Ishikawa (cell line): ENCODE results near the gene SMYD3.

Experiments used
- CEBPB ChIP-seq: IDR thresholded peaks from 2 replicates; pipeline ENCODE4 v1.6.1; 2012
- CREB1 ChIP-seq: IDR thresholded peaks from 2 replicates; pipeline ENCODE4 v1.6.1; 2012; ENCODE audit warnings: low read depth
- EGR1 ChIP-seq: IDR thresholded peaks from 2 replicates; pipeline ENCODE4 v1.6.1; 2012
- EP300 ChIP-seq: IDR thresholded peaks from 2 replicates; pipeline ENCODE4 v1.6.1; 2012; ENCODE audit warnings: borderline replicate concordance
- FOXM1 ChIP-seq: IDR thresholded peaks from 2 replicates; pipeline ENCODE4 v1.6.1; 2012; ENCODE audit warnings: low read depth, borderline replicate concordance
- MAX ChIP-seq: IDR thresholded peaks from 2 replicates; pipeline ENCODE4 v1.6.1; 2012
- NFIC ChIP-seq: IDR thresholded peaks from 2 replicates; pipeline ENCODE4 v1.6.1; 2012
- RAD21 ChIP-seq: IDR thresholded peaks from 2 replicates; pipeline ENCODE4 v1.6.1; 2012; ENCODE audit warnings: low read depth
- REST ChIP-seq: IDR thresholded peaks from 2 replicates; pipeline ENCODE4 v1.6.1; 2012; ENCODE audit warnings: low read depth, mild to moderate bottlenecking
- TAF1 ChIP-seq: IDR thresholded peaks from 2 replicates; pipeline ENCODE4 v1.6.1; 2012; ENCODE audit warnings: low read depth, mild to moderate bottlenecking
- TCF12 ChIP-seq: IDR thresholded peaks from 2 replicates; pipeline ENCODE4 v1.6.1; 2012; ENCODE audit warnings: low read depth
- TEAD4 ChIP-seq: IDR thresholded peaks from 2 replicates; pipeline ENCODE4 v1.6.1; 2012
- USF1 ChIP-seq: IDR thresholded peaks from 2 replicates; pipeline ENCODE4 v1.6.1; 2012
- YY1 ChIP-seq: IDR thresholded peaks from 2 replicates; pipeline ENCODE4 v1.6.1; 2012; ENCODE audit warnings: low read depth
- ZBTB7A ChIP-seq: IDR thresholded peaks from 2 replicates; pipeline ENCODE4 v1.6.1; 2012; ENCODE audit warnings: low read depth

SMYD3 gene

GRCh38 chr1:245834002-245834401, 673.1 kb downstream of the SMYD3 start:
- TF ChIP-seq FOXM1 (no peak), RAD21 (no peak), TAF1 (no peak), EGR1 (no peak), MAX (no peak), EP300 (no peak), REST (no peak), NFIC (no peak), YY1 (no peak), CEBPB (no peak), USF1 (no peak), CREB1 (no peak), ZBTB7A (no peak), TCF12 (no peak)

GRCh38 chr1:245832771-245833527, 674.1 kb downstream of the SMYD3 start:
- TF ChIP-seq FOXM1 (no peak), EP300 (no peak), TAF1 (no peak), REST (no peak), TCF12 (no peak), CREB1 (no peak), CEBPB (no peak), MAX (no peak), EGR1 (no peak), ZBTB7A (no peak), TEAD4 (no peak), NFIC (no peak), USF1 (no peak), YY1 (no peak), RAD21 (no peak)

- TF ChIP-seq YY1 (no peak), RAD21 (no peak), EP300 (no peak), FOXM1 (no peak), TAF1 (no peak), CEBPB (no peak), ZBTB7A (no peak), NFIC (no peak), REST (no peak), CREB1 (no peak), MAX (no peak), TCF12 (no peak), EGR1 (no peak)
These were observed 675.6 kb downstream of the SMYD3 start for GRCh38 chr1:245831518-245831917.

GRCh38 chr1:245829826-245830225, 677.3 kb downstream of the SMYD3 start:
- no peak for TF ChIP-seq TEAD4
- no peak for TF ChIP-seq TAF1
- TF ChIP-seq USF1, result no peak
- TF ChIP-seq FOXM1, result no peak
- no peak for TF ChIP-seq TCF12
- TF ChIP-seq YY1, result no peak
